ENCODE data around the gene VSNL1.

VSNL1 gene

GRCh38 chr2:17522303-17522702 lies 18.2 kb upstream of the VSNL1 start:
- H3K27me3 ChIP-seq: peaks cover 45% of the 10 kb centered on the region
- no peak for TF ChIP-seq CTCF (IDR thresholded peaks at IDR 0.05; ENCODE audit: low read depth, low read length)
- H3K4me1 ChIP-seq: no peaks in the 10 kb centered on the region
- no peak for DNase-seq
- no peaks in the 10 kb centered on the region for H3K36me3 ChIP-seq
- H3K9me3 ChIP-seq: no peaks in the 10 kb centered on the region
- no peak overlapping the region for H3K4me3 ChIP-seq (ENCODE audit: low read depth, low read length)

DNA sequence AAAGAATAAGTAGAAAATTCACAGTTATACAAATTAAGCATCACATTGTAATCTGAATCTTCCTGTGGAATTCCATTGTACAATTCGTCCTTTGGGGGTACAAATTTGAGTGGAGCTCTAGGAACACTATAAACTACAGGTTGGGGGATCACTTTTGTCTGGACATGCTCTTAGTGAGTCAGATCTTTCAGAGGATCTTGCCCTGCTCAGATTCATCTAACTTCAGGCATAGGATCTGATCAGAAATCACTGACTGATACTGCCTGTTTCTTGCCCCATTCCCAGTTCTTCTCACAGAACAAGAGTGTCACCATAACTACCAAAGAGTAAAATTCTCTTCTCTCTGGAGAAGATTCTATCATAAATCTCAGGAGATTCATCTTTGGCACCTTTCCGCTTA lies 10.7 kb upstream of the VSNL1 start:
- TF ChIP-seq CTCF (IDR thresholded peaks at IDR 0.05; ENCODE audit: low read depth, low read length): no peak
- Histone ChIP-seq H3K9me3 (no peaks in the 10 kb centered on the region), H3K4me1 (no peaks in the 10 kb centered on the region), H3K36me3 (no peaks in the 10 kb centered on the region), H3K4me3 (ENCODE audit: low read depth, low read length) (no peak overlapping the region), H3K27me3 (peaks cover 31% of the 10 kb centered on the region)
- no peak for DNase-seq

GRCh38 chr2:17533546-17533945 lies 7.0 kb upstream of the VSNL1 start:
- TF ChIP-seq CTCF (IDR thresholded peaks at IDR 0.05; ENCODE audit: low read depth, low read length): no peak
- Histone ChIP-seq H3K4me1 (no peaks in the 10 kb centered on the region), H3K36me3 (no peaks in the 10 kb centered on the region), H3K9me3 (no peaks in the 10 kb centered on the region), H3K4me3 (ENCODE audit: low read depth, low read length) (no peak overlapping the region), H3K27me3 (peaks cover 43% of the 10 kb centered on the region)
- no peak for DNase-seq

- Histone ChIP-seq H3K4me3 (ENCODE audit: low read depth, low read length) (no peak overlapping the region), H3K9me3 (no peaks in the 10 kb centered on the region), H3K36me3 (no peaks in the 10 kb centered on the region), H3K27me3 (peaks cover 70% of the 10 kb centered on the region), H3K4me1 (no peaks in the 10 kb centered on the region)
- DNase-seq: no peak
- TF ChIP-seq CTCF (IDR thresholded peaks at IDR 0.05; ENCODE audit: low read depth, low read length): no peak
Observed at GRCh38 chr2:17536416-17536815, 4.1 kb upstream of the VSNL1 start.

DNA sequence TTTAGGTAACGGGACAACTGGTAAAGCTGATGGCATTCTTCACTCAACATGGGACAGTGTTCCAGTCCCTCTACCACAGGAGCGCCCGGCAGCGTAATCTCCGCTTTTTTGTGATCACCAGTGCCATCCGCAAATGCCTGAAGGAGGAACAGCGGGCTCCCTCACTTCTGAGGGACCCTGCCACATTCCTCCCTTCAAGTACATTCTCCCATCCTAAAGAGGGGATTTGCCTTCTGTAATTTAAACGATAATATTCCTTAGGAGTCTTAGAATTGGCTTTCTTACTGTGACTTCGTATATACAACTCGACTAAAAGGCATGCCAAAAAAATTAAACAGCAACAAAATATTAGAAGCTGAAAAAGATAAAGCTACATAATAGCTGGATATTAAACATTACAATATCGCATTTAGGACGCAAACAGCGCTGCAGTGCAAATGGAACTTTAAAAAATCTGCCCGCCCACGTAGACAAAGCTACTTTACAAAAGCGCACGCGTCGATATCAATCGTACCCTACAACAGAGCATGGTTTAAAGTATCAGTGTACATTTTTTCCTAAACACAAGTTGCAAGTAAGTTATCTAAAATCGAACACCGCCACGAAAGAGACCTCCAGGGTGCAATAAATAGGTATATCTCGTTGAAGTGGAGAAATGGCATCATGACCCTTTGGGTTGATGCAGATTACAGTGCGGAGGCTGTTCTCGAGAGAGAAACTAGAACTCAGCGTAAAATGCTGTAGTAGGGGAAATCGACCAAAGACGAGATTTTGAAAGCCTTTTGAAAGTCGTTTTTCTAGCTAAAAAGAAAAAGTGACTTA lies 2.3 kb upstream of the VSNL1 start:
- no peak for DNase-seq
- H3K27me3 ChIP-seq: peaks cover 86% of the 10 kb centered on the region
- peak overlapping the region; percentile 36 for H3K4me3 ChIP-seq (ENCODE audit: low read depth, low read length)
- TF ChIP-seq CTCF (IDR thresholded peaks at IDR 0.05; ENCODE audit: low read depth, low read length): no peak
- H3K9me3 ChIP-seq: no peaks in the 10 kb centered on the region
- no peaks in the 10 kb centered on the region for H3K4me1 ChIP-seq
- no peaks in the 10 kb centered on the region for H3K36me3 ChIP-seq

GRCh38 chr2:17538844-17539554 lies 1.5 kb upstream of the VSNL1 start:
- Histone ChIP-seq H3K36me3 (no peaks in the 10 kb centered on the region), H3K4me3 (ENCODE audit: low read depth, low read length) (peak overlapping the region; percentile 36)
- peak; percentile 77 for DNase-seq

More at GRCh38 chr2:17538844-17539554, 1.5 kb upstream of the VSNL1 start:
- peaks cover 88% of the 10 kb centered on the region for H3K27me3 ChIP-seq
- no peaks in the 10 kb centered on the region for H3K9me3 ChIP-seq
- no peaks in the 10 kb centered on the region for H3K4me1 ChIP-seq
- TF ChIP-seq CTCF (IDR thresholded peaks at IDR 0.05; ENCODE audit: low read depth, low read length): no peak
